Measurements from ENCODE around the gene PHF13.

The PHF13 gene

GRCh38 chr1:6666696-6667095 is 53.2 kb downstream of the PHF13 start:
- no peak for DNase-seq (ENCODE audit: low spot score)

GRCh38 chr1:6667139-6667538 is 53.6 kb downstream of the PHF13 start:
- DNase-seq (ENCODE audit: low spot score), result no peak

- no peak for DNase-seq (ENCODE audit: low spot score)
These were observed 55.0 kb downstream of the PHF13 start for GRCh38 chr1:6668503-6668902.

GRCh38 chr1:6672558-6672957 is 59.0 kb downstream of the PHF13 start:
- DNase-seq (ENCODE audit: low spot score), result no peak

All from kidney tubule cell (primary cell).